Hepatocyte (in vitro differentiated cells): Measurements from ENCODE around the gene SPON2. TPM values are rescaled to one million over a fixed set of nuclear protein-coding genes. Genes with fewer than 3 reads are reported as not detected.
"Not testable (repeated sequence)": the region's sequence is repeated elsewhere in the genome, so short reads cannot be mapped to it uniquely, and the experiment has no call there.

Experiments
- DNase-seq: peaks from one replicate; pipeline ENCODE4 v3.0.0-alpha.2; 2016; ENCODE audit warnings: low spot score
- H2AFZ ChIP-seq: fragments of 200-600 bp; sonication (generic); 2 replicates; pipeline ENCODE4 v1.6.0; 2016; ENCODE audit warnings: antibody characterized with exemption, mild to moderate bottlenecking
- H3K27ac ChIP-seq: fragments of 200-600 bp; sonication (generic); 2 replicates; pipeline ENCODE4 v1.5.1; 2016; ENCODE audit warnings: mild to moderate bottlenecking
- H3K27me3 ChIP-seq: fragments of 200-600 bp; sonication (generic); 2 replicates; pipeline ENCODE4 v1.6.1; 2016
- H3K36me3 ChIP-seq: fragments of 200-600 bp; sonication (generic); replicated peaks from 2 replicates; pipeline ENCODE4 v1.5.1; 2016; ENCODE audit warnings: low read depth; ENCODE audit not compliant: insufficient read depth
- H3K4me1 ChIP-seq: fragments of 200-600 bp; sonication (generic); 2 replicates; pipeline ENCODE4 v1.5.1; 2016; ENCODE audit warnings: mild to moderate bottlenecking, moderate library complexity; ENCODE audit not compliant: insufficient read depth
- H3K4me2 ChIP-seq: fragments of 200-600 bp; sonication (generic); 2 replicates; pipeline ENCODE4 v1.6.0; 2016
- H3K4me3 ChIP-seq: fragments of 200-600 bp; sonication (generic); 2 replicates; pipeline ENCODE4 v1.5.1; 2016; ENCODE audit warnings: mild to moderate bottlenecking
- H3K79me2 ChIP-seq: fragments of 200-600 bp; sonication (generic); 2 replicates; pipeline ENCODE4 v1.6.0; 2017; ENCODE audit warnings: mild to moderate bottlenecking
- H3K9me2 ChIP-seq: fragments of 200-600 bp; sonication (generic); replicated peaks from 2 replicates; pipeline ENCODE4 v1.6.0; 2017; ENCODE audit warnings: mild to moderate bottlenecking; ENCODE audit not compliant: insufficient read depth
- H3K9me3 ChIP-seq: fragments of 200-600 bp; sonication (generic); 2 replicates; pipeline ENCODE4 v1.5.1; 2016; ENCODE audit warnings: low read depth, mild to moderate bottlenecking
- H4K20me1 ChIP-seq: fragments of 200-600 bp; sonication (generic); 2 replicates; pipeline ENCODE4 v1.6.0; 2016; ENCODE audit warnings: mild to moderate bottlenecking; ENCODE audit not compliant: insufficient read depth, poor library complexity, severe bottlenecking
- EZH2 ChIP-seq: fragments of 200-600 bp; sonication (generic); IDR thresholded peaks from 2 replicates; pipeline ENCODE4 v1.6.1; 2016; ENCODE audit warnings: antibody characterized with exemption, mild to moderate bottlenecking, borderline replicate concordance
- EZH2phosphoT487 ChIP-seq: fragments of 200-600 bp; sonication (generic); IDR thresholded peaks from one replicate; pipeline ENCODE4 v1.6.1; 2018; ENCODE audit warnings: antibody characterized with exemption, mild to moderate bottlenecking, low read depth, moderate library complexity; ENCODE audit not compliant: unreplicated experiment, severe bottlenecking
- whole genome bisulfite sequencing: methylation state at CpG from one replicate; pipeline ENCODE4 v1.1.6; 2016; ENCODE audit warnings: low lambda C conversion rate; ENCODE audit errors: missing lambda C conversion rate; 5-methylcytosine and 5-hydroxymethylcytosine counted together
- polyA plus RNA-seq: library from polyadenylated mRNA; unstranded; fragments of >200 nt; fragmentation: Nextera tagmentation; extraction: Ambion mirVana; gene quantifications from 2 replicates; pipeline ENCODE4 v1.2.1, GENCODE V29; 2016
- small RNA-seq: library from RNA; depleted of rRNA; stranded (forward); fragments of <200 nt; gene quantifications from one replicate; pipeline ENCODE3, GENCODE V24; 2014
- total RNA-seq: library from RNA; depleted of rRNA; stranded (reverse); fragments of >200 nt; gene quantifications from 2 replicates; pipeline ENCODE4 v1.2.3, GENCODE V29; 2014
- TF ChIP-seq, protein P1 (sequence below): fragments of 200-600 bp; sonication (generic); IDR thresholded peaks from 2 replicates; pipeline ENCODE4 v1.5.1; 2016; ENCODE audit warnings: antibody characterized with exemption, mild to moderate bottlenecking; ENCODE audit not compliant: poor library complexity

Gene SPON2
- total and polyA plus RNA-seq, 2 experiments from 2014 or later: 403 to 1,210 TPM

DNA sequence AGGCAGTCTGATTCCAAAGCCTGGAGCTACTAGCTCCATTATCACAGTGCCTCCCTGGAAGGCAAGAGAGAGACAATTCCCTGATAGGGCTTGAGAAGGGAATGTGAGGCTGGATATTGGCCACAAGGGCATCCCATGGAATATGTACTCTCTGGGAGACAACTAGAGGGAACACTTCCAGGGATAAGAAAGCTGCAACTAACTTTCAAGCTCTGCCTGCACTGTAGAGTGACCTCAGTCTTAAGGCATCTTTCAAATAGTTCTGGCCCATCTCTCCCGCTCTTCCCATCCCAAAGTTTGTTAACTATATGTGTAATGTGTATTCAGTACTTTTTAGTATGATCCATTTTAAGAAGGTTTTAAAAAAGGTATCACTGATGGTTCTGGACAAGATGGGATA lies 45.9 kb downstream of the SPON2 start:
- TF ChIP-seq, protein P1, sequence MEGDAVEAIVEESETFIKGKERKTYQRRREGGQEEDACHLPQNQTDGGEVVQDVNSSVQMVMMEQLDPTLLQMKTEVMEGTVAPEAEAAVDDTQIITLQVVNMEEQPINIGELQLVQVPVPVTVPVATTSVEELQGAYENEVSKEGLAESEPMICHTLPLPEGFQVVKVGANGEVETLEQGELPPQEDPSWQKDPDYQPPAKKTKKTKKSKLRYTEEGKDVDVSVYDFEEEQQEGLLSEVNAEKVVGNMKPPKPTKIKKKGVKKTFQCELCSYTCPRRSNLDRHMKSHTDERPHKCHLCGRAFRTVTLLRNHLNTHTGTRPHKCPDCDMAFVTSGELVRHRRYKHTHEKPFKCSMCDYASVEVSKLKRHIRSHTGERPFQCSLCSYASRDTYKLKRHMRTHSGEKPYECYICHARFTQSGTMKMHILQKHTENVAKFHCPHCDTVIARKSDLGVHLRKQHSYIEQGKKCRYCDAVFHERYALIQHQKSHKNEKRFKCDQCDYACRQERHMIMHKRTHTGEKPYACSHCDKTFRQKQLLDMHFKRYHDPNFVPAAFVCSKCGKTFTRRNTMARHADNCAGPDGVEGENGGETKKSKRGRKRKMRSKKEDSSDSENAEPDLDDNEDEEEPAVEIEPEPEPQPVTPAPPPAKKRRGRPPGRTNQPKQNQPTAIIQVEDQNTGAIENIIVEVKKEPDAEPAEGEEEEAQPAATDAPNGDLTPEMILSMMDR: no peak
- TF ChIP-seq EZH2: no peak
- no peak for TF ChIP-seq EZH2phosphoT487
- Histone ChIP-seq H4K20me1 (no peaks in the 10 kb centered on the region), H3K79me2 (no peaks in the 10 kb centered on the region), H3K4me2 (no peak overlapping the region), H3K27ac (no peak overlapping the region), H2AFZ (no peak overlapping the region), H3K4me1 (no peaks in the 10 kb centered on the region), H3K9me2 (no peaks in the 10 kb centered on the region), H3K9me3 (no peaks in the 10 kb centered on the region), H3K4me3 (no peak overlapping the region), H3K27me3 (no peaks in the 10 kb centered on the region), H3K36me3 (no peaks in the 10 kb centered on the region)
- DNase-seq: no peak
- 68% methylated on average over 1 of the region's 1 CpG for WGBS

DNA sequence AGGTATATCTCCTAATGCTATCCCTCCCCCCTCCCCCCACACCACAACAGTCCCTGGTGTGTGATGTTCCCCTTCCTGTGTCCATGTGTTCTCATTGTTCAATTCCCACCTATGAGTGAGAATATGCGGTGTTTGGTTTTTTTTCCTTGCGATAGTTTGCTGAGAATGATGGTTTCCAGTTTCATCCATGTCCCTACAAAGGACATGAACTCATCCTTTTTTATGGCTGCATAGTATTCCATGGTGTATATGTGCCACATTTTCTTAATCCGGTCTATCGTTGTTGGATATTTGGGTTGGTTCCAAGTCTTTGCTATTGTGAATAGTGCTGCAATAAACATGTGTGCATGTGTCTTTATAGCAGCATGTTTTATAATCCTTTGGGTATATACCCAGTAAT lies 46.9 kb downstream of the SPON2 start:
- H3K9me3 ChIP-seq, DNase-seq, H3K36me3 ChIP-seq, H3K9me2 ChIP-seq, H2AFZ ChIP-seq, H3K79me2 ChIP-seq, H3K27me3 ChIP-seq, H3K4me2 ChIP-seq, H3K4me3 ChIP-seq, H3K4me1 ChIP-seq, H3K27ac ChIP-seq, H4K20me1 ChIP-seq: not testable (repeated sequence)
- WGBS: 85% methylated on average over 4 of the region's 4 CpGs

DNA sequence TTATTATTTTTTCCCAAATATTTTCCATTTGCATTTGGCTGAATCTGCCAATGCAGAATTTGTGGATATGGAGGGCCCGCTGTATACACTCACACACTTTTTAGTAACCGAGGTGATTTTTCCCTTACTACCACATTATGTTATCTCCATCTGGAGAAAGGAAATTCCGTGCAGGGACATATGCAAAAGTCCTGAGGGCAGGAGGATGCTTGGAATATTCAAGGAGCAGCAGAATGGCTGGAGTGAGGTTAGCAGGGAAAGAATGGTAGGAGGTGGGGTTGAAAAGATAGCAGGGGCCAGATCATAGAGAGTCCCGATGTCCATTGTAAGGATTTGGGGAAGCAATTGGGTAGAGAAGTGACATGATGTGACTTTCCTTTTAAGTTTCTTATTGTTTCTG lies 47.6 kb downstream of the SPON2 start:
- Histone ChIP-seq H2AFZ (no peak overlapping the region), H3K36me3 (no peaks in the 10 kb centered on the region), H4K20me1 (no peaks in the 10 kb centered on the region), H3K79me2 (no peaks in the 10 kb centered on the region), H3K4me1 (no peaks in the 10 kb centered on the region), H3K4me2 (no peak overlapping the region), H3K27me3 (no peaks in the 10 kb centered on the region), H3K9me3 (no peaks in the 10 kb centered on the region), H3K4me3 (no peak overlapping the region), H3K27ac (no peak overlapping the region), H3K9me2 (no peaks in the 10 kb centered on the region)
- no peak for TF ChIP-seq EZH2phosphoT487
- TF ChIP-seq, protein P1: no peak
- TF ChIP-seq EZH2: no peak
- 79% methylated on average over 4 of the region's 4 CpGs for WGBS
- DNase-seq: no peak

DNA sequence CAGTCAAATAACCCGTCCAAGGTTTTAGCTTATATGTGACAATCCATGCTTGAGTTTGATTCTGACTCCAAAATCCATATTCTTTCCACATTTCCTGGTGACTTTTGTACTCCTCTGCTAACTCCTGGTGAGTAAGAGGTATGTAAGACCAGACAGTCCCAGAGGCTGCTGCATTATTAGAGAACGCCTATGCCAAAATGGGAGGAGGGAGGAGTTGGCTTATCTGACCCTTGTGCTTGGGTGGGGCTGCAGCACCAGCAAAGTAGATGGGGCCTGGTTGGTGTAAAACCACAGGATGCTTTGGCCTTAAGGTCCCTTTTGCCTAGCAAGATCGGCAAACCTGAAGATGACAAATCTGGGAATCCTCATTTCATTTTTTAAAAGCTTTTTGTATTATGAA lies 49.9 kb downstream of the SPON2 start:
- H3K27ac ChIP-seq: no peak overlapping the region
- DNase-seq: no peak
- no peaks in the 10 kb centered on the region for H3K36me3 ChIP-seq
- no peaks in the 10 kb centered on the region for H3K9me2 ChIP-seq
- H3K79me2 ChIP-seq: no peaks in the 10 kb centered on the region
- no peak overlapping the region for H3K4me3 ChIP-seq
- no peaks in the 10 kb centered on the region for H3K27me3 ChIP-seq
- TF ChIP-seq EZH2phosphoT487 (no peak), EZH2 (no peak)
- TF ChIP-seq, protein P1: no peak
- H3K4me2 ChIP-seq: no peak overlapping the region
- no peaks in the 10 kb centered on the region for H4K20me1 ChIP-seq
- H3K9me3 ChIP-seq: no peaks in the 10 kb centered on the region
- no peak overlapping the region for H2AFZ ChIP-seq
- no peaks in the 10 kb centered on the region for H3K4me1 ChIP-seq
- WGBS: 82% methylated on average over 3 of the region's 3 CpGs

Small RNA genes lying within 50 kb of the gene (small RNA-seq; reads per million reads assigned to genes)
- not detected for gene RF00554

Other genes starting within 250 kb of the SPON2 start
- 56.3 and 87.1 TPM in 2 replicates for gene GAK, start 240.3 kb downstream of the SPON2 start, total RNA-seq
- gene GAK, start 240.3 kb downstream of the SPON2 start, polyA plus RNA-seq: 84.9 and 88.4 TPM in 2 replicates
- gene TMEM175, start 240.1 kb downstream of the SPON2 start, total RNA-seq: 14.8 and 15.5 TPM in 2 replicates
- gene TMEM175, start 240.1 kb downstream of the SPON2 start, polyA plus RNA-seq: 31.4 and 49.7 TPM in 2 replicates
- 13.8 and 17.4 TPM in 2 replicates for gene DGKQ, start 199.0 kb downstream of the SPON2 start, total RNA-seq
- 20.7 and 21.1 TPM in 2 replicates for gene DGKQ, start 199.0 kb downstream of the SPON2 start, polyA plus RNA-seq
- gene IDUA, start 185.5 kb downstream of the SPON2 start, total RNA-seq: 13.1 and 15.5 TPM in 2 replicates
- gene IDUA, start 185.5 kb downstream of the SPON2 start, polyA plus RNA-seq: 82.6 and 103 TPM in 2 replicates
- 11.9 and 12.6 TPM in 2 replicates for gene SLC26A1, start 179.2 kb downstream of the SPON2 start, total RNA-seq
- gene SLC26A1, start 179.2 kb downstream of the SPON2 start, polyA plus RNA-seq: 9.0 and 9.1 TPM in 2 replicates
- 23.1 and 28.1 TPM in 2 replicates for gene FGFRL1, start 161.0 kb downstream of the SPON2 start, total RNA-seq
- gene FGFRL1, start 161.0 kb downstream of the SPON2 start, polyA plus RNA-seq: 27.8 and 34.0 TPM in 2 replicates
- gene RNF212, start 59.0 kb downstream of the SPON2 start, total RNA-seq: 3.0 and 10.4 TPM in 2 replicates
- 8.4 and 12.0 TPM in 2 replicates for gene RNF212, start 59.0 kb downstream of the SPON2 start, polyA plus RNA-seq
- gene CTBP1, start 76.5 kb upstream of the SPON2 start, total RNA-seq: 129 and 169 TPM in 2 replicates
- 147 and 179 TPM in 2 replicates for gene CTBP1, start 76.5 kb upstream of the SPON2 start, polyA plus RNA-seq
- 63.8 and 66.6 TPM in 2 replicates for gene MAEA, start 117.3 kb upstream of the SPON2 start, total RNA-seq
- 69.6 and 73.2 TPM in 2 replicates for gene MAEA, start 117.3 kb upstream of the SPON2 start, polyA plus RNA-seq
- 5.3 and 11.0 TPM in 2 replicates for gene UVSSA, start 174.6 kb upstream of the SPON2 start, total RNA-seq
- 10.6 and 12.3 TPM in 2 replicates for gene UVSSA, start 174.6 kb upstream of the SPON2 start, polyA plus RNA-seq
- not detected in 2 replicates for gene NKX1-1, start 233.9 kb upstream of the SPON2 start, total RNA-seq
- gene NKX1-1, start 233.9 kb upstream of the SPON2 start, polyA plus RNA-seq: not detected in 2 replicates